BLaER1 treated with 17β-estradiol and CSF1 and Interleukin-3, amounts not matched to agents 10 nM and 100 nM (cell line): ENCODE measurements around the gene KRTAP10-4.

Experiments
- H3K27ac ChIP-seq, 11 experiments: shearing (Covaris generic); formaldehyde crosslinking; 2 replicates each; pipeline ENCODE4 v1.8.1; 2022
- H3K27me3 ChIP-seq, 11 experiments: shearing (Covaris generic); formaldehyde crosslinking; 2 replicates each; pipeline ENCODE4 v1.8.1; 2022
- H3K36me3 ChIP-seq, 11 experiments: shearing (Covaris generic); formaldehyde crosslinking; 2 replicates each; pipeline ENCODE4 v1.8.1; 2022
- H3K4me1 ChIP-seq, 10 experiments: shearing (Covaris generic); formaldehyde crosslinking; 2 replicates each; pipeline ENCODE4 v1.8.1; 2022
- H3K4me2 ChIP-seq, 11 experiments: shearing (Covaris generic); formaldehyde crosslinking; 2 replicates each; pipeline ENCODE4 v1.8.1; 2022
- H3K4me3 ChIP-seq, 10 experiments: shearing (Covaris generic); formaldehyde crosslinking; 2 replicates each; pipeline ENCODE4 v1.8.1; 2022
- H3K9ac ChIP-seq, 11 experiments: shearing (Covaris generic); formaldehyde crosslinking; 2 replicates each; pipeline ENCODE4 v1.8.1; 2022
- H3K9me3 ChIP-seq, 11 experiments: shearing (Covaris generic); formaldehyde crosslinking; replicated peaks in 1 of 11; 2 replicates each; pipeline ENCODE4 v1.8.1; 2022
- H4K20me1 ChIP-seq, 11 experiments: shearing (Covaris generic); formaldehyde crosslinking; 2 replicates each; pipeline ENCODE4 v1.8.1; 2022
- Cebpa-rat ChIP-seq, 11 experiments: shearing (Covaris generic); IDR thresholded peaks; 2 replicates each; pipeline ENCODE4 v1.8.1; 2022

KRTAP10-4 gene

DNA sequence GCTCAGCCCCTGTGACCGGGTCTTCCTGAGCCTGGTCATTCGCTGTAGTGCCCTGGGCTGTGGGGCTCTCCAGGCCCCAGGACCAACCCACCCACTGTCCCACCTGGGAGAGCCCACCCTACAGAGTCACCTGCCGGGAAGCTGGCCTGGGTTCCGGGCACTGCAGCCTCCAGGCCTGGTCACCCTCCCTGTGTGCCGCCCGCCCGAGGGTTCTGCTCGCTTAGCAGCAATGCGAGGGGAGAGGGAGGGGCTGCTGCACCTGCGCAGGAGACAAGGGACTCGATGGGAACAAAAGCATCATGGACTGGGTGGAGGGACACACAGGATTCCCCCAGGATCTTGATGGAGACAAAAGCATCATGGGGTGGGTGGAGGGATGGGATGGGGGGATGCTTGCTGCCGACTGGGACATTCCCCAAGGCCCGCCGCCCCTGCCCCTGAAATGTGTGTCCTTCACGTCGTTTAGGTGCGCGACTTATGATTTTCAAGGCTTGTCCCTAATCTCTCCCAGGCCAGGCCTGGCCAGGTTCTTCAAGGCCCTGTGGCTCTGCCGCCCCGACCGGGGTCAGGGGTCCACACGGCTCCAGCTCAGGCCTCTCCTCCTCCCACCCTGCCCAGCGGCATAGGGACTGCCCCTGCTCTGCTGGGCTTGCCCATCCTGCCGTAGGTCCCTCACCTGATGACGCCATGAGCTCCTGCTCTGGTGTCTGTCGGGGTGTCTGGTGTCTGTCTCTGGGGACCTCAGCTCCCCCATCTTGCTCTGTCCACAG, 40.0 kb downstream of the KRTAP10-4 start:
- Histone ChIP-seq H3K27me3 (peaks cover 0 to 5% (median 0%) of the 10 kb centered on the region in 11 experiments; a peak in 3 of 22 replicates), H3K27ac (no peak overlapping the region), H3K36me3 (peaks cover 0 to 7% (median 0%) of the 10 kb centered on the region in 11 experiments; a peak in 4 of 22 replicates), H3K4me3 (no peak overlapping the region), H3K9ac (no peak overlapping the region), H4K20me1 (no peaks in the 10 kb centered on the region), H3K9me3 (peaks cover 35 to 41% (median 37%) of the 10 kb centered on the region in 11 experiments), H3K4me1 (peaks cover 20 to 46% (median 38%) of the 10 kb centered on the region in 10 experiments), H3K4me2 (no peak overlapping the region)
- TF ChIP-seq Cebpa-rat (IDR thresholded peaks at IDR 0.05), result no peak

DNA sequence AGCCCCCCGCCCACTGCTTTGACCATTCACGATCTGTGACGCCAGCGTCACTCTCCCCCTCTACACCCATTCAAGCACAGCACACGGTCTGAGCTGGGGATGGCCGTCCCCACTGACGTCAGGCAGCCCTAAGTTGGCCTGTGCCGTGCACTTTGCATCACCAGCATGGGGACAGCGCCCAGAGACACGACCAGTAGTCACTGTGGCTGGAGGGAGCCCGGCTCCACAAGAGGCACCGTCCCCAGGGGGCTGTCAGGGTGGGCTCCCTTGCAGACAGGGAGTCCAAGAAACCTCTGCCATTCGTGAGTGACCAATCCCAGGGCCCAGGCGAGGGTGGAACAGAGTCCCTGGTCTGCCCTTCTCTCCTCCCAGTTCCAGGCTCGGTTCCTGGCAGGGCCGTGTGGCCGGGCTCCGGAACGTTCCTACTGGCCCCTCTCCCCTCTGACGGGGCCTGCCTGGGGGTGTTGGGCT, 40.7 kb downstream of the KRTAP10-4 start:
- peaks cover 26 to 53% (median 45%) of the 10 kb centered on the region in 10 experiments for H3K4me1 ChIP-seq
- no peak for TF ChIP-seq Cebpa-rat (IDR thresholded peaks at IDR 0.05)
- peak overlapping the region in 5 of 11 experiments; percentile 65 to 77 (median 71); a peak in 10 of 22 replicates for H3K4me2 ChIP-seq
- peaks cover 0 to 7% (median 0%) of the 10 kb centered on the region in 11 experiments; a peak in 4 of 22 replicates for H3K36me3 ChIP-seq
- no peak overlapping the region for H3K27ac ChIP-seq
- no peak overlapping the region for H3K4me3 ChIP-seq
- no peak overlapping the region for H3K9ac ChIP-seq
- peaks cover 0 to 5% (median 0%) of the 10 kb centered on the region in 11 experiments; a peak in 3 of 22 replicates for H3K27me3 ChIP-seq
- H4K20me1 ChIP-seq, result no peaks in the 10 kb centered on the region
- peaks cover 29 to 35% (median 31%) of the 10 kb centered on the region in 11 experiments for H3K9me3 ChIP-seq

DNA sequence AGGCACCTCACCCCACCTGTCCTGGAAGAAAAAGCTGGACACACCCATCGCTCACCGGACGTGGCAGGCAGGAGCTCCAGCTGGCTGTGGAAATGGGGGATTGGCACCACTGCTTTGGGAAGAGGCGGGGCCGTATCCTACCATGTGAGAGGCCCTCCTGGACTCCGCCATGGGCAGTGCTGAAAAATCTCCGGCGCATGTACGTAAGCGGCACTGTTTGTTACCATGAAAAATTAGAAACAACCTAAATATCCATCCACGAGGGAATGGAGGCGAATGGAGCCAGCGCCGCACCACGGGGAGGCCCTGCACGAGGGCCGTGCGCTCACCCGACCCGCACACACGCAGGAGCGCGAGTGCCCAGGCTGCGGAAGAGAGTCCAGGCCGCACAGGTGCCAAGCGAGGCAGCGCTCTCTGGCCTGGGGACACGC, 41.4 kb downstream of the KRTAP10-4 start:
- Histone ChIP-seq H3K9me3 (peaks cover 25 to 32% (median 28%) of the 10 kb centered on the region in 11 experiments), H3K36me3 (peaks cover 0 to 6% (median 0%) of the 10 kb centered on the region in 11 experiments; a peak in 4 of 22 replicates), H3K4me3 (no peak overlapping the region), H4K20me1 (no peaks in the 10 kb centered on the region), H3K27me3 (peaks cover 0 to 5% (median 0%) of the 10 kb centered on the region in 11 experiments; a peak in 3 of 22 replicates), H3K9ac (no peak overlapping the region), H3K27ac (no peak overlapping the region), H3K4me1 (peaks cover 30 to 54% (median 46%) of the 10 kb centered on the region in 10 experiments), H3K4me2 (peak overlapping the region in 8 of 11 experiments; percentile 50 to 77 (median 66); a peak in 13 of 22 replicates)
- TF ChIP-seq Cebpa-rat (IDR thresholded peaks at IDR 0.05), result no peak

DNA sequence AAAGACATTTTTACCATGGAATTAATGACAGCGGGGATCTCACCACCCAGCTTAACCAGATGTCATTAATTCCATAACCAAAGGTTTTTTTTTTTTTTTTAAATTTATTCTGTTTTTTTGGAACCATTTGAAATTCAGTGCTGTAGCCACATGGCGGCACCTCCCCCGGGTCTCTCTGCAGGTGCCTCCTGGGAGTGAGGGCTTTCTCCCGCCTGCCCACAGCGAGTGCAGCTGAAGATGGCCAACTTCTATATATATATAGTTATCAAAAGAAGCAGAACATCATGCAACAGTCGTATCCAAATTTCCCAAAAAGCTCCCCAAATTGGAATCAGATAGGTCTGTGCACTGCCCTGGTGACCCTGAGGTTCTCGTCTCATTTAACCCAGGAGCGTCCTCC, 41.9 kb downstream of the KRTAP10-4 start:
- H3K27me3 ChIP-seq, result peaks cover 0 to 5% (median 0%) of the 10 kb centered on the region in 11 experiments; a peak in 3 of 22 replicates
- peaks cover 30 to 54% (median 46%) of the 10 kb centered on the region in 10 experiments for H3K4me1 ChIP-seq
- H3K4me3 ChIP-seq, result no peak overlapping the region
- no peak overlapping the region for H3K27ac ChIP-seq
- no peak overlapping the region for H3K9ac ChIP-seq
- peak overlapping the region in 9 of 11 experiments; percentile 44 to 77 (median 65); a peak in 18 of 22 replicates for H3K4me2 ChIP-seq
- no peak for TF ChIP-seq Cebpa-rat (IDR thresholded peaks at IDR 0.05)
- H3K36me3 ChIP-seq, result peaks cover 0 to under 1% (median 0%) of the 10 kb centered on the region in 11 experiments; a peak in 2 of 22 replicates
- H4K20me1 ChIP-seq, result no peaks in the 10 kb centered on the region
- H3K9me3 ChIP-seq, result peaks cover 25 to 30% (median 27%) of the 10 kb centered on the region in 11 experiments

DNA sequence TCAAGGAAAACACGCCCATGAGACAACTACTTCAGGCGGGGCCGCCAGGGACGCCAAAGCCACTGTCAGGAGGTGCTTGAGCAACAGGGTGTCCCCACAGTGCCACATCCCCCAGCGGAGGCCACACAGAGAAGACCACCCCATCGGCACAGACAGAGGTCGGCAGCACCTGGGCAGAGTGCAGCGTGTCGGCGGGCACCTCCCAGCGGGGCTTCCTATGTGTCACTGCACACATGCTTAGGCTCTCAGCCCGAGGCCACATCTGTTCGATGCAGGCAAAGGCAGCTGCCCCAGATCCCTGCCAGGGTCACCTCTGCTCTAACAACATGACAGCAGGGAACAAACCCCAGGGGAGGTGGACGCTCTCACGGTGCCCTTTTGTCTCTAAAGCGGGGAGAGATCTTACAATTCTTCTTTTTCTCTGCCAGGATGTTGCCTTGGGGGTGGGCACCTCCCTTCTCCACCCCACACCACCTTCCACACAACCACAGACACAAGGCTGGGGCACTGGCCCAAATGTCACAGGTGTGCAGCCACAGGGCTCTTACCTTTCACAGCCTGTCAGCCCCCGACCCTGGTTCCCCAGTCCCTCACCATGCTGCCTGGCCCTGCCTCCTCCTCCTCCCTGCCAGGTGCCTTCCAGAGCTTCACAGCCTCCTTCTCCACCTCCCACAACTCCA, 42.5 kb downstream of the KRTAP10-4 start:
- Histone ChIP-seq H3K4me1 (peaks cover 30 to 54% (median 46%) of the 10 kb centered on the region in 10 experiments), H3K9ac (peak overlapping the region in 3 of 11 experiments; percentile 14 to 37 (median 27); a peak in 3 of 22 replicates), H3K9me3 (peaks cover 19 to 27% (median 21%) of the 10 kb centered on the region in 11 experiments), H3K27me3 (peaks cover 0 to 5% (median 0%) of the 10 kb centered on the region in 11 experiments; a peak in 3 of 22 replicates), H3K4me2 (peak overlapping the region in 9 of 11 experiments; percentile 44 to 77 (median 65); a peak in 18 of 22 replicates), H3K36me3 (no peaks in the 10 kb centered on the region), H4K20me1 (no peaks in the 10 kb centered on the region), H3K27ac (no peak overlapping the region; a peak in 1 of 22 replicates), H3K4me3 (no peak overlapping the region)
- TF ChIP-seq Cebpa-rat (IDR thresholded peaks at IDR 0.05), result no peak

DNA sequence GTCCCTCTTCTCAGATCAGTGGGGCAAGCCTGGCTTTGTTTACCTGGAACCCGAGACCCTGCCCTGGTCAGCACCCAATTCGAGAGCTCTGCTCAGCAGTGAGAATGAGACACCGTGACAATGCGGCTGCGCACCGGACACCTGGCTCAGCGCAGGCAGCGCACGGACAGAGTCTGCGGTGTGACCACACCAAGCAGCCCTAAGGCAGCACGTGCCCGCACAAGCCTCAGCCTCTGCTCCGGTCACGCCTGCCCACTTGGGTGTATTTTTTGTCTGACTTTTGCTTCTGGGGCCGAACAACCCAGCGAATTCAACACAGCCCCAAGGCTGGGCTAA, 43.0 kb downstream of the KRTAP10-4 start:
- Histone ChIP-seq H3K4me1 (peaks cover 30 to 54% (median 46%) of the 10 kb centered on the region in 10 experiments), H3K36me3 (no peaks in the 10 kb centered on the region), H3K27ac (no peak overlapping the region; a peak in 1 of 22 replicates), H3K27me3 (peaks cover 0 to 5% (median 0%) of the 10 kb centered on the region in 11 experiments; a peak in 3 of 22 replicates), H3K4me2 (peak overlapping the region in 9 of 11 experiments; percentile 44 to 77 (median 65); a peak in 17 of 22 replicates), H3K9ac (peak overlapping the region in 1 of 11 experiments; percentile 27; a peak in 2 of 22 replicates), H3K9me3 (peaks cover 14 to 27% (median 16%) of the 10 kb centered on the region in 11 experiments), H3K4me3 (no peak overlapping the region), H4K20me1 (no peaks in the 10 kb centered on the region)
- no peak for TF ChIP-seq Cebpa-rat (IDR thresholded peaks at IDR 0.05)

DNA sequence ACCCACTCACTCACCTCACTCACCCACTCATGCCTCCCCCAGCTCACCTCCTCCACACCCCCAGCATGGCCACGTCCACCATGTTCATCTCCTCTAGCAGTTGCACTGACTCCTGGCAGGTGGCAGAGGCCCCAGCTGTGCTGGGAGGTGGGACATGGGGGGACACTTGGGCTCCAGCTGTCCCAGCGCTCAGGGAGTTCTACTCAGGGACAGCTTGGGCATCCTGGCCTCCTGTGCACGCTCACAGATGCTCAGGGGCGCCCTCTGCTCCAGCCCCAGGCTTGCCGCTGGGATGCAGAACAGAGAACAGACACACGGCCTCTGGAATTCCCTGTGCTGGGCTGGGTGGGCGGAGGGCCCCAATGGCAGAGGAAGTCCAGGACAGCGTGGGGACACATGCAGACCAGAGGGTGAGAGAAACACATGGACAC, 43.6 kb downstream of the KRTAP10-4 start:
- Histone ChIP-seq H4K20me1 (no peaks in the 10 kb centered on the region), H3K4me3 (no peak overlapping the region)

DNA sequence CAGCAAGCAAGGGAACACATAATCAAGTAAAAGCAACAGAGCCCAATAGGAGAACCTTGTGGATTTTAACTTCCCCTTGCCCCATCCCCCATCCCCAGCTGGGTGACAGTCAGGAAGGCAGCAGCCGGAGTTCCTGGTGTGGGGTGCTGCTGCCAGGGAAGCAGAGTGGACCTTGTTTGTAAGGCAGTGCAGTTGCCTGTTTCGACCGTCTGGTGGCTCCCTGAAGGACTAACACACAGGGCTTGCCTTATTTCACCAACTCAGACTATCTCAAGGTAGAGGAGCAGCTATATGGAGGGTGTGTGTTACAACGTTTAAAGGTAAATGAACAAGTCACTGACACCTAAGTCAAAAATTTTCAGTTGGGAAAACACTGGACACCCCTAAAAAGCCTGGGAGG, 45.0 kb downstream of the KRTAP10-4 start:
- Histone ChIP-seq H3K9me3 (peaks cover 15 to 36% (median 23%) of the 10 kb centered on the region in 11 experiments), H3K4me3 (no peak overlapping the region), H3K27me3 (peaks cover 0 to 5% (median 0%) of the 10 kb centered on the region in 11 experiments; a peak in 3 of 22 replicates), H3K4me1 (peaks cover 38 to 54% (median 49%) of the 10 kb centered on the region in 10 experiments), H4K20me1 (no peaks in the 10 kb centered on the region), H3K4me2 (peak overlapping the region; percentile 58 to 86 (median 72)), H3K27ac (peak overlapping the region in 5 of 11 experiments; percentile 18 to 44 (median 36); a peak in 5 of 22 replicates), H3K36me3 (no peaks in the 10 kb centered on the region), H3K9ac (no peak overlapping the region)
- TF ChIP-seq Cebpa-rat (IDR thresholded peaks at IDR 0.05), result no peak

More for the DNA sequence above, 43.6 kb downstream of the KRTAP10-4 start:
- H3K9ac ChIP-seq, result no peak overlapping the region
- H3K27ac ChIP-seq, result no peak overlapping the region
- TF ChIP-seq Cebpa-rat (IDR thresholded peaks at IDR 0.05), result no peak
- peak overlapping the region in 8 of 11 experiments; percentile 50 to 77 (median 72); a peak in 11 of 22 replicates for H3K4me2 ChIP-seq
- H3K9me3 ChIP-seq, result peaks cover 8 to 27% (median 13%) of the 10 kb centered on the region in 11 experiments; a peak in 21 of 22 replicates
- peaks cover 0 to 5% (median 0%) of the 10 kb centered on the region in 11 experiments; a peak in 3 of 22 replicates for H3K27me3 ChIP-seq
- no peaks in the 10 kb centered on the region for H3K36me3 ChIP-seq
- peaks cover 34 to 54% (median 46%) of the 10 kb centered on the region in 10 experiments for H3K4me1 ChIP-seq
